ENCODE results near the gene DGKH.

The DGKH gene

GRCh38 chr13:42011601-42012350 is 36.7 kb upstream of the DGKH start:
- no peak for TF ChIP-seq CTCF (IDR thresholded peaks at IDR 0.05)
- peak overlapping the region in 1 of 2 donors; percentile 26 for H3K4me3 ChIP-seq
- intact Hi-C loops (cut with DNase I; ENCODE audit: low total_unique reads) = no loop called here
- no peaks in the 10 kb centered on the region for H3K9me3 ChIP-seq
- no peak for DNase-seq
- no peaks in the 10 kb centered on the region for H3K36me3 ChIP-seq
- no peaks in the 10 kb centered on the region for H3K27me3 ChIP-seq
- H3K4me1 ChIP-seq = peaks cover 0 to 9% (median 3%) of the 10 kb centered on the region in 4 donors
- no peak overlapping the region for H3K27ac ChIP-seq

GRCh38 chr13:42014119-42014518 is 34.3 kb upstream of the DGKH start:
- Histone ChIP-seq H3K27ac (no peak overlapping the region), H3K36me3 (no peaks in the 10 kb centered on the region), H3K9me3 (no peaks in the 10 kb centered on the region), H3K4me1 (peaks cover 0 to 9% (median 3%) of the 10 kb centered on the region in 4 donors), H3K4me3 (no peak overlapping the region), H3K27me3 (no peaks in the 10 kb centered on the region)
- intact Hi-C loops (cut with DNase I; ENCODE audit: low total_unique reads) = no loop called here
- TF ChIP-seq CTCF (IDR thresholded peaks at IDR 0.05) = no peak
- no peak for DNase-seq

- TF ChIP-seq CTCF (IDR thresholded peaks at IDR 0.05) = no peak
- DNase-seq = no peak
- peaks cover 0 to 2% (median 0%) of the 10 kb centered on the region in 4 donors for H3K4me1 ChIP-seq
- no peaks in the 10 kb centered on the region for H3K9me3 ChIP-seq
- H3K36me3 ChIP-seq = no peaks in the 10 kb centered on the region
- no peak overlapping the region for H3K27ac ChIP-seq
- no peaks in the 10 kb centered on the region for H3K27me3 ChIP-seq
- intact Hi-C loops (cut with DNase I; ENCODE audit: low total_unique reads) = no loop called here
- H3K4me3 ChIP-seq = no peak overlapping the region
Observed at GRCh38 chr13:42017264-42017663, 31.2 kb upstream of the DGKH start.

GRCh38 chr13:42021851-42022250 is 26.6 kb upstream of the DGKH start:
- H3K27me3 ChIP-seq = no peaks in the 10 kb centered on the region
- intact Hi-C loops (cut with DNase I; ENCODE audit: low total_unique reads) = no loop called here
- H3K36me3 ChIP-seq = no peaks in the 10 kb centered on the region
- H3K4me1 ChIP-seq = no peaks in the 10 kb centered on the region
- no peak for TF ChIP-seq CTCF (IDR thresholded peaks at IDR 0.05)
- DNase-seq = no peak
- no peak overlapping the region for H3K4me3 ChIP-seq
- H3K27ac ChIP-seq = no peak overlapping the region
- no peaks in the 10 kb centered on the region for H3K9me3 ChIP-seq

- no peaks in the 10 kb centered on the region for H3K4me1 ChIP-seq
- H3K27me3 ChIP-seq = no peaks in the 10 kb centered on the region
- H3K4me3 ChIP-seq = no peak overlapping the region
- H3K9me3 ChIP-seq = no peaks in the 10 kb centered on the region
- intact Hi-C loops (cut with DNase I; ENCODE audit: low total_unique reads) = no loop called here
- no peak for TF ChIP-seq CTCF (IDR thresholded peaks at IDR 0.05)
- no peaks in the 10 kb centered on the region for H3K36me3 ChIP-seq
- no peak for DNase-seq
- H3K27ac ChIP-seq = no peak overlapping the region
Observed at GRCh38 chr13:42022336-42022735, 26.1 kb upstream of the DGKH start.

Measured in tibial artery (tissue), 4 donors.